B cell (primary cell): ENCODE results near the gene KRT79. TPM values are rescaled to one million over a fixed set of nuclear protein-coding genes. Genes with fewer than 3 reads are reported as not detected.

Experiments
- ATAC-seq: fragments of 200-7000 bp; cut with Tn5 transposase; one replicate; pipeline ENCODE4 v1.10.0; 2021; ENCODE audit warnings: low read depth, mild to moderate bottlenecking, moderate number of reproducible peaks, moderate library complexity
- CTCF ChIA-PET: fragments of 350-600 bp; sonication (Branson Sonifier 250); formaldehyde crosslinking; loops from one replicate; lab custom pipeline; 2021; ENCODE audit warnings: antibody characterized with exemption, inconsistent platforms; lab: Charles Lee
- POLR2A ChIA-PET: fragments of 350-600 bp; sonication (Branson Sonifier 250); formaldehyde crosslinking; loops from one replicate; lab custom pipeline; 2021; ENCODE audit warnings: antibody characterized with exemption; lab: Charles Lee
- DNase-seq: peaks from one replicate; pipeline ENCODE4 v3.0.0; 2013
- H2AFZ ChIP-seq: 2 replicates; pipeline ENCODE4 v1.6.1; 2012; ENCODE audit warnings: mild to moderate bottlenecking, low read depth, low read length; ENCODE audit not compliant: insufficient read depth, poor library complexity, severe bottlenecking
- H3K27ac ChIP-seq, 2 donors: 1 replicate in 1 of 2; 2 replicates in 1 of 2; pipeline ENCODE4 v1.5.1; 2012 to 2013; ENCODE audit warnings: low read length in 2 of 2, mild to moderate bottlenecking in 2 of 2, moderate library complexity in 1 of 2
- H3K27me3 ChIP-seq, 4 experiments: fragments of 200-600 bp in 1 of 4; sonication (generic) in 1 of 4; replicated peaks in 1 of 4; 1 replicate in 2 of 4; 2 replicates in 2 of 4; pipeline versions ENCODE4 v1.6.1 to v1.7.0; 2013 to 2016; ENCODE audit warnings: low read length in 3 of 4, mild to moderate bottlenecking in 2 of 4, mixed read lengths in 1 of 4, moderate library complexity in 1 of 4; ENCODE audit not compliant: insufficient read depth in 4 of 4, control insufficient read depth in 3 of 4; ENCODE audit errors: control extremely low read depth in 1 of 4
- H3K36me3 ChIP-seq, 2 experiments: replicated peaks in 1 of 2; 1 replicate in 1 of 2; 2 replicates in 1 of 2; pipeline versions ENCODE4 v1.6.1 to v1.7.1; 2013; ENCODE audit warnings: low read length in 1 of 2; ENCODE audit not compliant: insufficient read depth in 2 of 2, control insufficient read depth in 1 of 2; ENCODE audit errors: control extremely low read depth in 1 of 2, extremely low read depth in 1 of 2
- H3K4me1 ChIP-seq, 2 donors: fragments of 200-600 bp in 1 of 2; sonication (generic) in 1 of 2; 1 replicate in 1 of 2; 2 replicates in 1 of 2; pipeline versions ENCODE4 v1.5.1 to v1.6.1; 2013 to 2017; ENCODE audit warnings: low read length in 2 of 2; ENCODE audit not compliant: control insufficient read depth in 2 of 2, insufficient read depth in 2 of 2
- H3K4me2 ChIP-seq: replicated peaks from 2 replicates; pipeline ENCODE3; 2012; ENCODE audit warnings: mild to moderate bottlenecking, low read depth, low read length; ENCODE audit not compliant: poor library complexity, severe bottlenecking
- H3K4me3 ChIP-seq, 5 experiments: fragments of 200-600 bp in 1 of 5; sonication (generic) in 1 of 5; 1 replicate in 3 of 5; 2 replicates in 2 of 5; pipeline versions ENCODE4 v1.5.1 to v1.7.0; 2011 to 2016; ENCODE audit warnings: low read length in 4 of 5, mild to moderate bottlenecking in 4 of 5, low read depth in 2 of 5, control low read depth in 1 of 5, moderate library complexity in 1 of 5; ENCODE audit not compliant: insufficient read depth in 1 of 5; ENCODE audit errors: control extremely low read depth in 1 of 5, extremely low read depth in 1 of 5
- H3K79me2 ChIP-seq: fragments of 200-600 bp; sonication (generic); one replicate; pipeline ENCODE4 v1.6.0; 2016; ENCODE audit warnings: low read length; ENCODE audit not compliant: control insufficient read depth, insufficient read depth
- H3K9ac ChIP-seq: fragments of 200-600 bp; sonication (generic); 2 replicates; pipeline ENCODE4 v1.6.1; 2017; ENCODE audit warnings: mild to moderate bottlenecking, low read length, moderate library complexity
- H3K9me3 ChIP-seq, 3 donors: one replicate each; pipeline versions ENCODE4 v1.6.1 to v1.7.1; 2013; ENCODE audit warnings: low read length in 2 of 3; ENCODE audit not compliant: control insufficient read depth in 2 of 3, insufficient read depth in 1 of 3; ENCODE audit errors: control extremely low read depth in 1 of 3
- H4K20me1 ChIP-seq: 2 replicates; pipeline ENCODE4 v1.6.0; 2012; ENCODE audit warnings: mild to moderate bottlenecking, low read length; ENCODE audit not compliant: insufficient read depth, control insufficient read depth, poor library complexity, severe bottlenecking
- H3K27ac Mint-ChIP-seq: one replicate; pipeline ENCODE4 v1.8.0; 2021; ENCODE audit warnings: mixed read lengths
- H3K27me3 Mint-ChIP-seq: one replicate; pipeline ENCODE4 v1.8.0; 2021; ENCODE audit warnings: mixed read lengths
- H3K4me1 Mint-ChIP-seq: one replicate; pipeline ENCODE4 v1.8.0; 2021; ENCODE audit warnings: mixed read lengths
- H3K4me3 Mint-ChIP-seq: one replicate; pipeline ENCODE4 v1.8.0; 2021; ENCODE audit warnings: mixed read lengths
- H3K9me3 Mint-ChIP-seq: one replicate; pipeline ENCODE4 v1.8.0; 2022; ENCODE audit warnings: mixed read lengths; ENCODE audit not compliant: insufficient read depth
- CTCF ChIP-seq: fragments of 200-600 bp; IDR thresholded peaks from one replicate; pipeline ENCODE4 v1.8.0; 2022; ENCODE audit warnings: antibody characterized with exemption, mild to moderate bottlenecking
- EZH2 ChIP-seq: IDR thresholded peaks from 2 replicates; pipeline ENCODE4 v1.6.1; 2012; ENCODE audit warnings: borderline replicate concordance, low read depth, mild to moderate bottlenecking, moderate library complexity, low read length; ENCODE audit not compliant: insufficient read depth, poor library complexity, severe bottlenecking
- WGBS: methylation state at CpG from one replicate; pipeline ENCODE4 v1.1.5; 2013; ENCODE audit warnings: missing lambda C conversion rate; ENCODE audit not compliant: insufficient coverage; 5-methylcytosine and 5-hydroxymethylcytosine counted together
- intact Hi-C: fragments of 100-400 bp; cut with micrococcal nuclease; formaldehyde crosslinking; loops from one replicate; pipeline ENCODE4 v1.10.0; 2022
- polyA plus RNA-seq: library from polyadenylated mRNA; depleted of rRNA; stranded (reverse); fragments of >200 nt; gene quantifications from 2 replicates; pipeline ENCODE4 v1.2.3, GENCODE V29; 2012
- total RNA-seq, 2 donors: library from RNA; stranded (reverse); fragments of 120-200 nt in 1 of 2; gene quantifications; 1 replicate in 1 of 2; 2 replicates in 1 of 2; pipeline versions ENCODE4 v1.2.3 to v1.2.4, GENCODE V29; 2013 to 2022

Gene KRT79
- total and polyA plus RNA-seq, 2 donors (not counting 1 experiment from before 2014, with no cell fraction given) = not detected

GRCh38 chr12:52818887-52819420 lies 15.2 kb downstream of the KRT79 start:
- DNase-seq = no peak
- no peak overlapping the region for H3K4me3 ChIP-seq
- no peak overlapping the region for H2AFZ ChIP-seq
- no peak overlapping the region for H3K4me2 ChIP-seq
- no peak overlapping the region for H3K27ac ChIP-seq
- H3K9ac ChIP-seq = no peak overlapping the region
- H4K20me1 ChIP-seq = no peaks in the 10 kb centered on the region
- Mint-ChIP-seq H3K4me1 (no peaks in the 10 kb centered on the region), H3K4me3 (no peak overlapping the region), H3K27me3 (peaks cover 32% of the 10 kb centered on the region), H3K9me3 (no peaks in the 10 kb centered on the region), H3K27ac (no peak overlapping the region)
- no peaks in the 10 kb centered on the region for H3K9me3 ChIP-seq
- ChIA-PET CTCF (no interaction called here), POLR2A (no interaction called here)
- H3K79me2 ChIP-seq = no peaks in the 10 kb centered on the region
- H3K27me3 ChIP-seq = peaks cover 0 to 2% (median 0%) of the 10 kb centered on the region in 4 experiments
- WGBS = 76% methylated on average over 3 of the region's 7 CpGs
- no peaks in the 10 kb centered on the region for H3K36me3 ChIP-seq
- ATAC-seq = no peak
- intact Hi-C loops = no loop called here
- TF ChIP-seq EZH2 (no peak), CTCF (no peak)
- no peaks in the 10 kb centered on the region for H3K4me1 ChIP-seq

- CTCF ChIA-PET = no interaction called here
- Histone ChIP-seq H3K27me3 (peaks cover 0 to 2% (median 0%) of the 10 kb centered on the region in 4 experiments), H3K27ac (no peak overlapping the region), H3K9me3 (no peaks in the 10 kb centered on the region), H3K4me1 (no peaks in the 10 kb centered on the region), H3K4me2 (no peak overlapping the region), H4K20me1 (no peaks in the 10 kb centered on the region), H3K36me3 (no peaks in the 10 kb centered on the region), H3K9ac (no peak overlapping the region), H3K4me3 (no peak overlapping the region), H2AFZ (no peak overlapping the region), H3K79me2 (no peaks in the 10 kb centered on the region)
- H3K9me3 Mint-ChIP-seq = no peaks in the 10 kb centered on the region
- POLR2A ChIA-PET = no interaction called here
- no peak overlapping the region for H3K27ac Mint-ChIP-seq
- peaks cover 30% of the 10 kb centered on the region for H3K27me3 Mint-ChIP-seq
- ATAC-seq (no peak), DNase-seq (no peak)
- 62% methylated on average over 6 of the region's 7 CpGs for WGBS
- intact Hi-C loops = no loop called here
- no peak overlapping the region for H3K4me3 Mint-ChIP-seq
- TF ChIP-seq CTCF = no peak
- no peaks in the 10 kb centered on the region for H3K4me1 Mint-ChIP-seq
Observed at GRCh38 chr12:52818388-52818787, 15.7 kb downstream of the KRT79 start.
